Endothelial cell of umbilical vein (primary cell): ENCODE data around the gene PPP1R1A. TPM values are rescaled to one million over a fixed set of nuclear protein-coding genes. Genes with fewer than 3 reads are reported as not detected.
A peak's percentile ranks its signal among the peaks of the same experiment; 100 is the strongest.

Experiments used
- BruUV-seq: library from RNA; stranded (reverse); fragments of 400-500 nt; replicated peaks from 2 replicates; lab custom pipeline; 2021; lab: Mats Ljungman, UMichigan
- CTCF ChIA-PET: fragments of 300-600, 350-600 bp; sonication (Branson Sonifier 250); formaldehyde crosslinking; loops from one replicate; lab custom pipeline; 2021; ENCODE audit warnings: antibody characterized with exemption, inconsistent platforms; lab: Charles Lee
- POLR2A ChIA-PET: fragments of 300-600, 350-600 bp; sonication (Branson Sonifier 250); formaldehyde crosslinking; loops from one replicate; lab custom pipeline; 2021; ENCODE audit warnings: antibody characterized with exemption, inconsistent platforms; lab: Charles Lee
- DNase-seq: peaks from one replicate; pipeline ENCODE4 v3.0.0-alpha.2; 2011; ENCODE audit warnings: low read depth, low spot score
- FAIRE-seq: peaks from 2 replicates; lab custom pipeline; 2011; peaks lifted over from hg19 to GRCh38; lab: Jason Lieb, UNC
- H2AFZ ChIP-seq: 2 replicates; pipeline ENCODE4 v1.6.0; 2012; ENCODE audit warnings: low read depth, low read length, control low read depth, inconsistent platforms
- H3K27ac ChIP-seq: 2 replicates; pipeline ENCODE4 v1.5.1; 2011; ENCODE audit warnings: low read depth, mild to moderate bottlenecking, control low read depth, low read length, moderate library complexity; ENCODE audit not compliant: insufficient read depth
- H3K27me3 ChIP-seq, 2 experiments: 2 replicates each; pipeline versions ENCODE4 v1.6.0 to v1.6.1; 2011; ENCODE audit warnings: low read length in 2 of 2, mixed read lengths in 1 of 2; ENCODE audit not compliant: control insufficient read depth in 2 of 2, insufficient read depth in 2 of 2
- H3K36me3 ChIP-seq, 2 experiments: 2 replicates in 1 of 2; 3 replicates in 1 of 2; pipeline ENCODE4 v1.5.1; 2011; ENCODE audit warnings: low read length in 2 of 2, mild to moderate bottlenecking in 1 of 2, moderate library complexity in 1 of 2; ENCODE audit not compliant: control insufficient read depth in 2 of 2, insufficient read depth in 2 of 2; ENCODE audit errors: extremely low read depth in 1 of 2
- H3K4me1 ChIP-seq: 3 replicates; pipeline ENCODE4 v1.5.1; 2011; ENCODE audit warnings: mild to moderate bottlenecking, low read length; ENCODE audit not compliant: control insufficient read depth, insufficient read depth; ENCODE audit errors: extremely low read depth
- H3K4me2 ChIP-seq: 2 replicates; pipeline ENCODE4 v1.6.1; 2011; ENCODE audit warnings: low read length, control low read depth, mixed read lengths; ENCODE audit not compliant: insufficient read depth
- H3K4me3 ChIP-seq, 3 experiments: fragments of 200-600 bp in 1 of 3; sonication (generic), shearing (Covaris generic) in 1 of 3; replicated peaks in 1 of 3; 2 replicates each; pipeline ENCODE4 v1.5.1; 2011 to 2016; ENCODE audit warnings: control low read depth in 3 of 3, low read length in 3 of 3, mild to moderate bottlenecking in 2 of 3, inconsistent platforms in 1 of 3, low read depth in 1 of 3, moderate library complexity in 1 of 3; ENCODE audit not compliant: insufficient read depth in 1 of 3
- H3K79me2 ChIP-seq: 2 replicates; pipeline ENCODE4 v1.6.0; 2012; ENCODE audit warnings: low read length, inconsistent platforms; ENCODE audit not compliant: control insufficient read depth, insufficient read depth
- H3K9ac ChIP-seq: replicated peaks from 2 replicates; pipeline ENCODE3; 2011; ENCODE audit warnings: low read length, control low read depth; ENCODE audit not compliant: insufficient read depth; ENCODE audit errors: extremely low read depth
- H3K9me1 ChIP-seq: replicated peaks from 3 replicates; pipeline ENCODE4 v1.6.0; 2011; ENCODE audit warnings: mild to moderate bottlenecking, low read length; ENCODE audit not compliant: control insufficient read depth, insufficient read depth; ENCODE audit errors: extremely low read depth
- H3K9me3 ChIP-seq: replicated peaks from 2 replicates; pipeline ENCODE4 v1.5.1; 2012; ENCODE audit warnings: low read length, inconsistent platforms; ENCODE audit not compliant: control insufficient read depth, insufficient read depth
- H4K20me1 ChIP-seq: replicated peaks from 2 replicates; pipeline ENCODE3; 2011; ENCODE audit warnings: mild to moderate bottlenecking, low read length; ENCODE audit not compliant: control insufficient read depth, insufficient read depth; ENCODE audit errors: extremely low read depth
- EZH2 ChIP-seq: IDR thresholded peaks from 2 replicates; pipeline ENCODE4 v1.6.1; 2012; ENCODE audit warnings: borderline replicate concordance, low read depth, mild to moderate bottlenecking, moderate library complexity, low read length, inconsistent platforms; ENCODE audit not compliant: severe bottlenecking
- FOS ChIP-seq: IDR thresholded peaks from 2 replicates; pipeline ENCODE4 v1.6.1; 2011; ENCODE audit warnings: mild to moderate bottlenecking, low read length, moderate library complexity, borderline replicate concordance; ENCODE audit not compliant: insufficient read depth
- GATA2 ChIP-seq: IDR thresholded peaks from 2 replicates; pipeline ENCODE4 v1.7.0; 2011; ENCODE audit warnings: low read depth, mild to moderate bottlenecking, moderate library complexity, mixed read lengths, low read length; ENCODE audit not compliant: insufficient read length, insufficient read depth
- JUN ChIP-seq: IDR thresholded peaks from 2 replicates; pipeline ENCODE4 v1.6.1; 2011; ENCODE audit warnings: borderline replicate concordance, low read depth; ENCODE audit not compliant: insufficient read length, insufficient read depth
- MYC ChIP-seq: IDR thresholded peaks from one replicate; pipeline ENCODE4 v1.6.1; 2011; ENCODE audit warnings: mild to moderate bottlenecking, low read depth, low read length
- POLR2A ChIP-seq: IDR thresholded peaks from 2 replicates; pipeline ENCODE4 v1.6.1; 2012; ENCODE audit warnings: low read depth, mild to moderate bottlenecking, control low read depth, low read length
- POLR2AphosphoS5 ChIP-seq: IDR thresholded peaks from 2 replicates; pipeline ENCODE4 v1.6.1; 2012; ENCODE audit warnings: low read depth, mild to moderate bottlenecking, control low read depth, low read length, moderate library complexity; ENCODE audit not compliant: insufficient read depth
- dilution Hi-C: fragments of 300-500 bp; cut with MboI; formaldehyde crosslinking; loops from one replicate; pipeline ENCODE4 v1.15.0; 2019; ENCODE audit warnings: low sequenced_read_pairs; ENCODE audit not compliant: extremely low pct_ligation_motif_present
- intact Hi-C: fragments of 100-400 bp; cut with micrococcal nuclease; formaldehyde crosslinking; loops from one replicate; pipeline ENCODE4 v1.10.0; 2022
- polyA plus RNA-seq, 4 experiments: library from polyadenylated mRNA; depleted of rRNA in 3 of 4; stranded (reverse) in 3 of 4; unstranded in 1 of 4; fragments of >200 nt; gene quantifications; 2 replicates each; pipeline versions ENCODE4 v1.2.1 to v1.2.3, GENCODE V29; 2011 to 2012; ENCODE audit warnings: missing spikeins in 1 of 4
- total RNA-seq: library from RNA; stranded (reverse); gene quantifications from 2 replicates; pipeline ENCODE4 v1.2.3, GENCODE V29; 2021
- TF ChIP-seq, protein P1 (sequence below), 2 donors: IDR thresholded peaks; 1 replicate in 1 of 2; 2 replicates in 1 of 2; pipeline ENCODE4 v1.5.1; 2011; ENCODE audit warnings: low read length in 2 of 2, mild to moderate bottlenecking in 2 of 2, moderate library complexity in 2 of 2, control low read depth in 1 of 2, inconsistent platforms in 1 of 2, low read depth in 1 of 2; ENCODE audit not compliant: insufficient read depth in 1 of 2; ENCODE audit errors: extremely low read depth in 1 of 2
- TF ChIP-seq, protein P2 (sequence below): IDR thresholded peaks from 2 replicates; pipeline ENCODE4 v1.6.1; 2011; ENCODE audit not compliant: insufficient read depth, insufficient read length

Gene PPP1R1A
- total and polyA plus RNA-seq, 2 donors (not counting 3 experiments of a cell fraction or from before 2014, with no cell fraction given): not detected

DNA sequence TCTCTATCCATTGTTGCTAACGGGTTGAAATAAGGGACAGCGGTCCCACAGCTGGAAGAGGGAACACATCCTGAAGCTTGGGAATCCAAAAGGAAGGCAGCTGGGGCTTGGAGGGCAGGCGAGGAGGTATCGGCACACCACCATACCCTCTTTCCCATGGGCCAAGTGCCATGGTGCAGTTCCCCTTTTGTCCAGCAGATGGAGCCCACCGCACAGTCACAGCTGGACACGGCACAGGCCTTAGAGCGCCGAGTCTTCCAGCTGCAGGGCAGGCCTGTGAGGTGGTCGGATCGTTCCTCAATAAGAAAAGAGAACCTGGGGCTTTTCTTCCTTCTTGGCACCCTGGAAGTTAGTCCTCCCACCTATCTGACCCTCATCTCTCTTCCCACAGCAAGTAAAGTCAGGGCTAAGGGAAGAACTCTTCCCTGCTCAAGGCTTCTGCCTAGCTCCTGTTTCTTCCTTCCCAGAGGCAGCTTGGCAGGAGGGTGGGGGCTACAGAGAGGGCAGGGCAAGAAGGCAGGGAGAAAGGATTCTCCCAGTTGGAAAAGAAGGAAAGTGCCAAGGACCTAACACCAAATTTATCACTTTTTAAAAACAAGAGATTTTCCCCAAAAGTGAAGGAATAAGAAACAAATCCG lies 8.6 kb downstream of the PPP1R1A start:
- CTCF ChIA-PET: interaction anchor here (0.8 to 4.4 kb wide), 14 partner anchors 11 to 180 kb away, joined by 4 to 30 read pairs (median 5); no protein-coding TSS in a partner anchor
- no peaks in the 10 kb centered on the region for H3K79me2 ChIP-seq
- TF ChIP-seq, protein P1, sequence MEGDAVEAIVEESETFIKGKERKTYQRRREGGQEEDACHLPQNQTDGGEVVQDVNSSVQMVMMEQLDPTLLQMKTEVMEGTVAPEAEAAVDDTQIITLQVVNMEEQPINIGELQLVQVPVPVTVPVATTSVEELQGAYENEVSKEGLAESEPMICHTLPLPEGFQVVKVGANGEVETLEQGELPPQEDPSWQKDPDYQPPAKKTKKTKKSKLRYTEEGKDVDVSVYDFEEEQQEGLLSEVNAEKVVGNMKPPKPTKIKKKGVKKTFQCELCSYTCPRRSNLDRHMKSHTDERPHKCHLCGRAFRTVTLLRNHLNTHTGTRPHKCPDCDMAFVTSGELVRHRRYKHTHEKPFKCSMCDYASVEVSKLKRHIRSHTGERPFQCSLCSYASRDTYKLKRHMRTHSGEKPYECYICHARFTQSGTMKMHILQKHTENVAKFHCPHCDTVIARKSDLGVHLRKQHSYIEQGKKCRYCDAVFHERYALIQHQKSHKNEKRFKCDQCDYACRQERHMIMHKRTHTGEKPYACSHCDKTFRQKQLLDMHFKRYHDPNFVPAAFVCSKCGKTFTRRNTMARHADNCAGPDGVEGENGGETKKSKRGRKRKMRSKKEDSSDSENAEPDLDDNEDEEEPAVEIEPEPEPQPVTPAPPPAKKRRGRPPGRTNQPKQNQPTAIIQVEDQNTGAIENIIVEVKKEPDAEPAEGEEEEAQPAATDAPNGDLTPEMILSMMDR (IDR thresholded peaks at IDR 0.05; ENCODE audit: extremely low read depth in 1 of 2, insufficient read depth in 1 of 2, low read depth in 1 of 2, low read length in 2 of 2): peak; percentile 95 to 99
- TF ChIP-seq POLR2A: no peak
- H4K20me1 ChIP-seq: no peaks in the 10 kb centered on the region
- H3K27me3 ChIP-seq: peaks cover 2 to 8% of the 10 kb centered on the region in 2 experiments
- no peaks in the 10 kb centered on the region for H3K9me1 ChIP-seq
- no peaks in the 10 kb centered on the region for H3K4me1 ChIP-seq
- H3K4me3 ChIP-seq: no peak overlapping the region
- no peaks in the 10 kb centered on the region for H3K36me3 ChIP-seq
- H3K4me2 ChIP-seq: no peak overlapping the region
- POLR2A ChIA-PET: no interaction called here
- no peak overlapping the region for H3K9ac ChIP-seq
- no TSS peak for BruUV-seq
- DNase-seq (peak; percentile 68), FAIRE-seq (peak; percentile 82)
- H3K9me3 ChIP-seq: no peaks in the 10 kb centered on the region
- dilution Hi-C loops (no loop called here), intact Hi-C loops (no loop called here)
- H3K27ac ChIP-seq: no peak overlapping the region
- H2AFZ ChIP-seq: no peak overlapping the region

DNA sequence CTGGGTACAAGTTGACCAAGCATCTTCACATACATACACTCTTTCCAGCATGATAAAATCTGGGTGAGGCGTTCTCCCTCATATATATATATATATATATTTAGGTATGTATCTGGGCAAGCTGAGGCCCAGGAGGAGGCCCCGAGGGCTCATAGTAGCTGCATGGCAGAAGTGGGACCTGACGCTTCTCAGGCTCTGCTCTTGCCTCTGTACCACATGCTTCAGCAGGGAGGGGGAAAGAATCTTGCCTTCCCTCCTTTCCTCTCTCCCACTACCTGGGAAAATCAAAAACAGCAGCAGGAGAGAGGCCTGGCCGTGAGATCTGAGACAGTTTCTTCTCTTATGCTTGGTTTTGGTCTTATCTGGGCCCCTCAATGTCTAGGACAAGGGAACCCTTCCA lies 9.2 kb downstream of the PPP1R1A start:
- Histone ChIP-seq H3K79me2 (no peaks in the 10 kb centered on the region), H2AFZ (no peak overlapping the region), H3K9me3 (no peaks in the 10 kb centered on the region), H3K27me3 (peaks cover 2 to 8% of the 10 kb centered on the region in 2 experiments), H3K36me3 (no peaks in the 10 kb centered on the region), H3K4me2 (no peak overlapping the region), H3K4me3 (no peak overlapping the region), H3K27ac (no peak overlapping the region), H3K9me1 (no peaks in the 10 kb centered on the region), H3K9ac (no peak overlapping the region), H3K4me1 (no peaks in the 10 kb centered on the region), H4K20me1 (no peaks in the 10 kb centered on the region)
- BruUV-seq: no TSS peak
- dilution Hi-C loops (no loop called here), intact Hi-C loops (no loop called here)
- POLR2A ChIA-PET: no interaction called here
- DNase-seq: no peak
- TF ChIP-seq, protein P1 (IDR thresholded peaks at IDR 0.05; ENCODE audit: extremely low read depth in 1 of 2, insufficient read depth in 1 of 2, low read depth in 1 of 2, low read length in 2 of 2): no peak
- TF ChIP-seq, protein P2, sequence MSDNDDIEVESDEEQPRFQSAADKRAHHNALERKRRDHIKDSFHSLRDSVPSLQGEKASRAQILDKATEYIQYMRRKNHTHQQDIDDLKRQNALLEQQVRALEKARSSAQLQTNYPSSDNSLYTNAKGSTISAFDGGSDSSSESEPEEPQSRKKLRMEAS: no peak
- no peak for TF ChIP-seq GATA2
- no peak for TF ChIP-seq POLR2A
- no peak for TF ChIP-seq POLR2AphosphoS5
- no peak for TF ChIP-seq MYC
- no peak for TF ChIP-seq JUN
- TF ChIP-seq FOS: no peak
- TF ChIP-seq EZH2: no peak
- CTCF ChIA-PET: interaction anchor here (0.8 to 4.4 kb wide), 10 partner anchors 11 to 52 kb away, joined by 4 to 30 read pairs (median 8); no protein-coding TSS in a partner anchor
- no peak for FAIRE-seq
